Measurements from ENCODE around the gene SORCS2.

The SORCS2 gene

DNA sequence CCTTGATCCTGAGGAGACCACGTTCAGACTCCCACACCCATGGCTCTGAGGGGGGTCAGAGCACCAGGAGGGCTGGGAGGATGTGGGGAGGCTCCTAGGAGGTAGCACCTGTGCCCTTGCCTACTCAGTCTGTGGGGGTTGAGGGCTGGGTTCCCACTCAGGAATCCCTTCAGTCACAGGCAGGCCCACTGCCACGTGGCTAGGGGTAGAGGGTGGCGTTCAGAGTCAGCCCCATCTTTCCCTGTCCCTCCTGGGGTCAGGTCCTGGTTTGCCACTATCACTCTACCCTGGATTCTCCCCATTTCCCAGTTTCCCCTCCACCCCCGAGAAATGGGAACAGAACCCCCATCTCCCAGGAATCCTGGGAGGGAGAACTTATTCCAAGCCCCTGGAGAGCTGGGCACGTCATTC, 131.1 kb downstream of the SORCS2 start:
- Histone ChIP-seq H3K27me3 (ENCODE audit: control insufficient read depth in 1 of 2, insufficient read depth in 1 of 2, low read length in 2 of 2) (peaks cover 26 to 33% of the 10 kb centered on the region in 2 experiments), H2BK15ac (ENCODE audit: low read depth, poor library complexity, severe bottlenecking) (no peak overlapping the region), H3K23ac (ENCODE audit: low read length in 2 of 2) (peak overlapping the region in 1 of 2 experiments; percentile 28), H3K4me1 (ENCODE audit: control insufficient read depth, insufficient read depth, low read depth, low read length) (peaks cover 18% of the 10 kb centered on the region), H3K36me3 (ENCODE audit: control insufficient read depth in 1 of 2, insufficient read depth in 2 of 2, low read depth in 1 of 2, low read length in 2 of 2) (no peaks in the 10 kb centered on the region), H2BK5ac (ENCODE audit: low read depth, low read length, poor library complexity, severe bottlenecking) (no peak overlapping the region), H2AFZ (ENCODE audit: low read depth, low read length) (no peak overlapping the region), H2BK12ac (ENCODE audit: low read length in 2 of 2) (no peak overlapping the region), H3K14ac (ENCODE audit: low read length in 2 of 2) (no peak overlapping the region), H3K4ac (ENCODE audit: low read depth in 1 of 2, low read length in 2 of 2) (no peak overlapping the region), H2BK120ac (ENCODE audit: low read depth, low read length) (no peak overlapping the region), H3K79me1 (replicated peaks; ENCODE audit: low read length, poor library complexity, severe bottlenecking) (no peaks in the 10 kb centered on the region), H4K8ac (ENCODE audit: low read length) (no peak overlapping the region), H3K9me3 (ENCODE audit: control insufficient read depth, low read length) (peaks cover 17% of the 10 kb centered on the region), H3K9ac (ENCODE audit: low read length) (no peak overlapping the region), H3K4me2 (ENCODE audit: low read length, poor library complexity, severe bottlenecking) (no peak overlapping the region), H4K91ac (ENCODE audit: low read length) (no peak overlapping the region), H3K18ac (ENCODE audit: low read depth in 1 of 2, low read length in 2 of 2) (no peak overlapping the region), H3K27ac (ENCODE audit: low read length, poor library complexity, severe bottlenecking) (no peak overlapping the region), H3K4me3 (ENCODE audit: insufficient read depth in 1 of 2, low read depth in 1 of 2, low read length in 2 of 2) (no peak overlapping the region), H2AK5ac (ENCODE audit: low read length, severe bottlenecking) (no peak overlapping the region)
- 78% methylated on average over 5 of the region's 5 CpGs for whole genome bisulfite sequencing
- DNase-seq: no peak

DNA sequence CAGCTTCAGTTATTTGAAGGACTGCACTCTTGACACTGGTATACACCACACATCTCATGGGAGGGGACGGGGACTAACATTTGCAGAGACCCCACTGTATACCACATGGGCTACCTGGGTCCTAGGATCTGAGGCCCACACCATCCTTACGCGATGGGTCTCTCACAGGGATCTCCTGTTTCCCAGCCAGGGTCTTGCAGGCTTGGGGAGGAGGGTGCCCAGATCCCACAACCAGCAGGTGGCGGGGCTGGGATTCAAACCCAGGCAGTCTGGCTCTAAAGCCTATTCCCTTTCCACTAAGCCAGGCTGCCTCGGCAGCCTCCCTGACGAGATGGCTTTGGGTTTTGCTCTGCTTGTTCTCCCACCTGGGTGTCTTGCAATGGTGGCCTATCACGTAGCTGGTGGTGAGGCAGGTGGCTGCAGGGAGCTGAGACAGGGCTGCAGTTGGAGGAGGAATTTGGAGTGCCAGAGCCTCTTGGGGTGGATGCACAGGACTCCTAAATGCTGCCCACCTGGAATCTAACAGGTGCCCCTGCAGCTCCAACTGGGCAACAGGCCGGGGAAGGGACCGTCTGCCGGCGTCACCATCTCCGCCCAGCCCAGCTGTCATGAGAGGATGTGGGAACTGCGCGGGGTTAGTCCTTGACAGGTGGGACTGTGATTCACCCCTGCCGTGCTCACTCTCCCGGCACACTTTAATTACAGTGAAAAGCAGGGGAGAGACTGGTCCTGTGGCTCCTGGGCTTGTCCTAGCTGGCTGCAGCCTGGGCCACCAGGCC, 131.7 kb downstream of the SORCS2 start:
- no peak overlapping the region for H3K14ac ChIP-seq (ENCODE audit: low read length in 2 of 2)
- H3K27me3 ChIP-seq (ENCODE audit: control insufficient read depth in 1 of 2, insufficient read depth in 1 of 2, low read length in 2 of 2): peaks cover 26 to 35% of the 10 kb centered on the region in 2 experiments
- no peak overlapping the region for H3K4me2 ChIP-seq (ENCODE audit: low read length, poor library complexity, severe bottlenecking)
- H3K36me3 ChIP-seq (ENCODE audit: control insufficient read depth in 1 of 2, insufficient read depth in 2 of 2, low read depth in 1 of 2, low read length in 2 of 2): no peaks in the 10 kb centered on the region
- H2BK120ac ChIP-seq (ENCODE audit: low read depth, low read length): no peak overlapping the region
- H3K18ac ChIP-seq (ENCODE audit: low read depth in 1 of 2, low read length in 2 of 2): no peak overlapping the region
- H4K8ac ChIP-seq (ENCODE audit: low read length): no peak overlapping the region
- no peak overlapping the region for H4K91ac ChIP-seq (ENCODE audit: low read length)
- H3K27ac ChIP-seq (ENCODE audit: low read length, poor library complexity, severe bottlenecking): no peak overlapping the region
- no peak overlapping the region for H3K4me3 ChIP-seq (ENCODE audit: insufficient read depth in 1 of 2, low read depth in 1 of 2, low read length in 2 of 2)
- no peak overlapping the region for H2AK5ac ChIP-seq (ENCODE audit: low read length, severe bottlenecking)
- H2BK5ac ChIP-seq (ENCODE audit: low read depth, low read length, poor library complexity, severe bottlenecking): no peak overlapping the region
- H3K9ac ChIP-seq (ENCODE audit: low read length): no peak overlapping the region
- no peaks in the 10 kb centered on the region for H3K79me1 ChIP-seq (replicated peaks; ENCODE audit: low read length, poor library complexity, severe bottlenecking)
- H3K23ac ChIP-seq (ENCODE audit: low read length in 2 of 2): no peak overlapping the region
- no peak overlapping the region for H2BK15ac ChIP-seq (ENCODE audit: low read depth, poor library complexity, severe bottlenecking)
- DNase-seq: no peak
- peaks cover 11% of the 10 kb centered on the region for H3K9me3 ChIP-seq (ENCODE audit: control insufficient read depth, low read length)
- WGBS: 83% methylated on average over 15 of the region's 16 CpGs
- H2BK12ac ChIP-seq (ENCODE audit: low read length in 2 of 2): no peak overlapping the region
- peaks cover 24% of the 10 kb centered on the region for H3K4me1 ChIP-seq (ENCODE audit: control insufficient read depth, insufficient read depth, low read depth, low read length)
- H2AFZ ChIP-seq (ENCODE audit: low read depth, low read length): no peak overlapping the region
- H3K4ac ChIP-seq (ENCODE audit: low read depth in 1 of 2, low read length in 2 of 2): no peak overlapping the region

DNA sequence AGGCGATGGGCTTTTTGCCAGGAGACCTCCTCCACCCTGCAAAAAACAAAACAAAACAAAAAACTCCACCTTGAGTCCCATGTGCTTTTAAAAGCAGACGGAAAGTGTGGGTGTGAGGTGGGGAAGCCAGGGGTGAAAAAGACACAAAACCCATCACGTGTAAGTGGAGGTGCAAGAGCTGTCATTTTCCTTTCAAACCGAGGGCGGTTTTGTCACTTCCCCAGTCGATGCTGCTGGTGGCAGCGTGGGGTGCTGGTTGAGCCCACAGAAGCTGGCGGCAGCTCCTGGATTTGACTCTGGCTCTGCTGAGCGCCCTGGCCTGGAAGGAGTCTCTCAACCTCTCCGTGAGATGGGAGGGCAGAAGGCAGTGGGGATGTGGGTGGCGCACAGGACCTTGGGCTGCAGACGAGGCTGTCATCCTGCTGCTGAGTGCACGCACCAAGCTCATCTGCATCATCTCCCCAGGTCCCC, 132.3 kb downstream of the SORCS2 start:
- no peak overlapping the region for H2AK5ac ChIP-seq (ENCODE audit: low read length, severe bottlenecking)
- no peak overlapping the region for H3K4ac ChIP-seq (ENCODE audit: low read depth in 1 of 2, low read length in 2 of 2)
- H3K27me3 ChIP-seq (ENCODE audit: control insufficient read depth in 1 of 2, insufficient read depth in 1 of 2, low read length in 2 of 2): peaks cover 26 to 41% of the 10 kb centered on the region in 2 experiments
- H3K9me3 ChIP-seq (ENCODE audit: control insufficient read depth, low read length): peaks cover 6% of the 10 kb centered on the region
- no peaks in the 10 kb centered on the region for H3K36me3 ChIP-seq (ENCODE audit: control insufficient read depth in 1 of 2, insufficient read depth in 2 of 2, low read depth in 1 of 2, low read length in 2 of 2)
- no peak overlapping the region for H2BK12ac ChIP-seq (ENCODE audit: low read length in 2 of 2)
- no peak overlapping the region for H3K4me3 ChIP-seq (ENCODE audit: insufficient read depth in 1 of 2, low read depth in 1 of 2, low read length in 2 of 2)
- no peak overlapping the region for H3K23ac ChIP-seq (ENCODE audit: low read length in 2 of 2)
- peaks cover 28% of the 10 kb centered on the region for H3K4me1 ChIP-seq (ENCODE audit: control insufficient read depth, insufficient read depth, low read depth, low read length)
- no peak overlapping the region for H3K9ac ChIP-seq (ENCODE audit: low read length)
- H4K91ac ChIP-seq (ENCODE audit: low read length): no peak overlapping the region
- no peak overlapping the region for H2AFZ ChIP-seq (ENCODE audit: low read depth, low read length)
- H3K14ac ChIP-seq (ENCODE audit: low read length in 2 of 2): no peak overlapping the region
- WGBS: 81% methylated on average over 7 of the region's 13 CpGs
- no peak overlapping the region for H2BK5ac ChIP-seq (ENCODE audit: low read depth, low read length, poor library complexity, severe bottlenecking)
- no peak overlapping the region for H4K8ac ChIP-seq (ENCODE audit: low read length)
- no peak overlapping the region for H2BK15ac ChIP-seq (ENCODE audit: low read depth, poor library complexity, severe bottlenecking)
- no peak overlapping the region for H3K18ac ChIP-seq (ENCODE audit: low read depth in 1 of 2, low read length in 2 of 2)
- H3K27ac ChIP-seq (ENCODE audit: low read length, poor library complexity, severe bottlenecking): no peak overlapping the region
- H2BK120ac ChIP-seq (ENCODE audit: low read depth, low read length): no peak overlapping the region
- no peak overlapping the region for H3K4me2 ChIP-seq (ENCODE audit: low read length, poor library complexity, severe bottlenecking)
- DNase-seq: no peak
- H3K79me1 ChIP-seq (replicated peaks; ENCODE audit: low read length, poor library complexity, severe bottlenecking): no peaks in the 10 kb centered on the region

GRCh38 chr4:7325541-7325940, 133.2 kb downstream of the SORCS2 start:
- H3K14ac ChIP-seq (ENCODE audit: low read length in 2 of 2): no peak overlapping the region
- DNase-seq: no peak
- no peak overlapping the region for H4K8ac ChIP-seq (ENCODE audit: low read length)
- peaks cover 24 to 48% of the 10 kb centered on the region in 2 experiments for H3K27me3 ChIP-seq (ENCODE audit: control insufficient read depth in 1 of 2, insufficient read depth in 1 of 2, low read length in 2 of 2)
- no peaks in the 10 kb centered on the region for H3K9me3 ChIP-seq (ENCODE audit: control insufficient read depth, low read length)
- no peak overlapping the region for H3K4ac ChIP-seq (ENCODE audit: low read depth in 1 of 2, low read length in 2 of 2)
- H3K23ac ChIP-seq (ENCODE audit: low read length in 2 of 2): no peak overlapping the region
- no peaks in the 10 kb centered on the region for H3K79me1 ChIP-seq (replicated peaks; ENCODE audit: low read length, poor library complexity, severe bottlenecking)
- H3K9ac ChIP-seq (ENCODE audit: low read length): no peak overlapping the region
- H3K27ac ChIP-seq (ENCODE audit: low read length, poor library complexity, severe bottlenecking): no peak overlapping the region
- H2BK12ac ChIP-seq (ENCODE audit: low read length in 2 of 2): no peak overlapping the region
- no peak overlapping the region for H2BK15ac ChIP-seq (ENCODE audit: low read depth, poor library complexity, severe bottlenecking)
- 77% methylated on average over 13 of the region's 13 CpGs for WGBS
- no peak overlapping the region for H2AK5ac ChIP-seq (ENCODE audit: low read length, severe bottlenecking)
- no peak overlapping the region for H2BK5ac ChIP-seq (ENCODE audit: low read depth, low read length, poor library complexity, severe bottlenecking)
- no peak overlapping the region for H2BK120ac ChIP-seq (ENCODE audit: low read depth, low read length)
- no peak overlapping the region for H3K4me2 ChIP-seq (ENCODE audit: low read length, poor library complexity, severe bottlenecking)
- no peaks in the 10 kb centered on the region for H3K36me3 ChIP-seq (ENCODE audit: control insufficient read depth in 1 of 2, insufficient read depth in 2 of 2, low read depth in 1 of 2, low read length in 2 of 2)
- H3K18ac ChIP-seq (ENCODE audit: low read depth in 1 of 2, low read length in 2 of 2): no peak overlapping the region
- H3K4me3 ChIP-seq (ENCODE audit: insufficient read depth in 1 of 2, low read depth in 1 of 2, low read length in 2 of 2): no peak overlapping the region
- H4K91ac ChIP-seq (ENCODE audit: low read length): no peak overlapping the region
- H3K4me1 ChIP-seq (ENCODE audit: control insufficient read depth, insufficient read depth, low read depth, low read length): peaks cover 28% of the 10 kb centered on the region
- no peak overlapping the region for H2AFZ ChIP-seq (ENCODE audit: low read depth, low read length)

Data from mesenchymal stem cell (in vitro differentiated cells and primary cell).